Measurements from ENCODE around the gene CAMK2D. TPM values are rescaled to one million over a fixed set of nuclear protein-coding genes. Genes with fewer than 3 reads are reported as not detected.

Gene CAMK2D
- polyA plus RNA-seq, 4 donors, result 60.0 to 89.9 (median 76.3) TPM

- DNase-seq (ENCODE audit: low read depth in 4 of 4, low spot score in 3 of 4), result no peak
Measured at GRCh38 chr4:113540859-113541258, 220.7 kb downstream of the CAMK2D start.

GRCh38 chr4:113539408-113539807 lies 222.1 kb downstream of the CAMK2D start:
- no peak for DNase-seq (ENCODE audit: low read depth in 4 of 4, low spot score in 3 of 4)

DNA sequence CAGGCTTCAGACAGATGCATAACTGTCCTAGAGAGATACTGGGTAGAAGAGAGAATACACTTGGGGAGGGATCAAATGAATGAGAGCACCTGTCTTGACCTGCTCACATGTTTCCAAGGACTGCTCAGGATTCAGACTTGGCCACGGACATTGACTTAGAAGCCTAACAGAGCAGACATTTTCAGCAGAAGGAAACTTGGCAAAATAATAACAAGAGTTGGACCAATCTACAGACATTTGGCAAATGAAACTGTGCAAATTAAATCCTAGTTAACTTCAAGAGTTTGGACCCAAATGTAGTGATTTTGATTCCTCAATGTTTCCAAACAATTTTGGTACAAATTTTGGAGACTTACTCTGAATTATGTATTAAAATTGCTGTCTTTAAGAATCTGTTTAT lies 223.9 kb downstream of the CAMK2D start:
- DNase-seq (ENCODE audit: low read depth in 4 of 4, low spot score in 3 of 4), result no peak

GRCh38 chr4:113537203-113537602 lies 224.3 kb downstream of the CAMK2D start:
- DNase-seq (ENCODE audit: low read depth in 4 of 4, low spot score in 3 of 4), result no peak

GRCh38 chr4:113534711-113535110 lies 226.8 kb downstream of the CAMK2D start:
- no peak for DNase-seq (ENCODE audit: low read depth in 4 of 4, low spot score in 3 of 4)

DNA sequence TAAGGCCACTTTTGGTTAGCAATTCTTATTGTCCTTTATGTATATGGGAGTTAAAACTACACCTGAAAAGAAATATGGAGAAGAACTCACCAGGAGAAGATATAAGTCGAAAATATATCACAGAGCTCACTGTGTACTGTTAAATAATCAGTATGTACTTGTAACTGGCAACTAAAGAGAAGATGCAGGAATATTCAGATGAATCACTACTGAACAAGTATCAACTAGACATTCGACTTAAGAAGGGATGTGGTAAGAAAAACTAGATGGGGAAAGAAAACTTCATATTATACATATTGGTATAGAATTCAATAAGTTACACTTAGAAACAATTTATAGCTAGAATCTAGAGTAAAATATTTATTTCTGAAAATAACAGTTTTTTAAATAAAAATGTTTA lies 230.0 kb downstream of the CAMK2D start:
- DNase-seq (ENCODE audit: low read depth in 4 of 4, low spot score in 3 of 4), result no peak

- no peak for DNase-seq (ENCODE audit: low read depth in 4 of 4, low spot score in 3 of 4)
Measured at GRCh38 chr4:113528395-113528794, 233.1 kb downstream of the CAMK2D start.

GRCh38 chr4:113525521-113525920 lies 236.0 kb downstream of the CAMK2D start:
- DNase-seq (ENCODE audit: low read depth in 4 of 4, low spot score in 3 of 4), result no peak

GRCh38 chr4:113524505-113525186 lies 236.9 kb downstream of the CAMK2D start:
- DNase-seq (ENCODE audit: low read depth in 4 of 4, low spot score in 3 of 4), result no peak

DNA sequence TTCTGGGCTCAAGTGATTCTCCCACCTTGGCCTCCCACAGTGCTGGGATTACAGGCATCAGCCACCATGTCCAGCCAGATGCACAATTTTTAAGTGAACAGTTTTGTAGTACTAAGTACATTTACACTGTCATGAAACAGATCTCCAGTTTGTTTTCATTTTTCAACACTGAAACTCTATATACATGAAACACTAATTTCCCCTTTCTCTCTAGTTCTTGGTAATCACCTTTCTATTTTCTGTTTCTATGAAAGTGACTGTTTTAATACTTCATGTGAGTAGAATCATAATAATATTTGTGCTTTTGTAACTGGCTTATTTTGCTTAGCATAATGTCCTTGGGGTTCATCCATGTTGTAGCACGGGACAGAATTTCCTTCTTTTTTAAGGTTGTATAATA lies 237.4 kb downstream of the CAMK2D start:
- DNase-seq (ENCODE audit: low read depth in 4 of 4, low spot score in 3 of 4), result no peak

DNA sequence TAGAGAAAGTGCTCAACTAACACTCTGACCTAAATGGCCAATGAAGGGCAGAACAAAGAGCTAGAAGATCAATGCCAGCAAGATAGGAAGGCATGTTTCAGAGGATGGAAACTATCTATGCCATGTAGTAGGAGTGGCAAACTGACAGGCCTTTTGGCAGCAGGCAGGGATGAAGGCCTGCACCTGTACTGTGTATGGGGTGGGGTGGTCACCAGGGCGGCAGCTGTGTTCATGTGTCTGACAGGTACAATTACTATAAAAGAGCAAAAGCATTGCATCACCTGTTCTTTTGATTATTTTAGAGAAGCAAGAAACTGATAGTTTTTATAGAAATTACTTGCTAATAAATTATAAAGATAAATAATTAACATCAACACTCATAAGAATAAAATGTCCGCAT lies 239.1 kb downstream of the CAMK2D start:
- no peak for DNase-seq (ENCODE audit: low read depth in 4 of 4, low spot score in 3 of 4)

- no peak for DNase-seq (ENCODE audit: low read depth in 4 of 4, low spot score in 3 of 4)
Measured at GRCh38 chr4:113513382-113513781, 248.2 kb downstream of the CAMK2D start.

DNA sequence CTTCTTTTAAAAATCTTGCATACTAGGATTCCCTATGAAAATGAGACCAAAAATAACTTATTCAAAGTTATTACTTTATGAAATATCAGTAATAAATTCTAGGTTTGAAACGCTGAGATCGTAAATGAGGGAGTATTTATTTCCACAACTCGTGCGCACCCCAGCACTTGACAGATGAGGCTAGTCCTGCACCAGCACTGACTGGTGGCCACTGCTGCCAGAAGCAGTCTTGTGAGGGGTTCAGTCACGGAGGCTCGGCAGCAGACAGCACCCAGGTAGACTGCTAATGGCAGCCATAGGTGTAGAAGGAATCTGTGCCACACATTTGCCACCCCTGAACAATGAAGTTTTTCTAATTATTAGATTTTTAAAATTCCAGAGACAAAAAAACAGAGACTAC lies 248.7 kb downstream of the CAMK2D start:
- no peak for DNase-seq (ENCODE audit: low read depth in 4 of 4, low spot score in 3 of 4)

DNA sequence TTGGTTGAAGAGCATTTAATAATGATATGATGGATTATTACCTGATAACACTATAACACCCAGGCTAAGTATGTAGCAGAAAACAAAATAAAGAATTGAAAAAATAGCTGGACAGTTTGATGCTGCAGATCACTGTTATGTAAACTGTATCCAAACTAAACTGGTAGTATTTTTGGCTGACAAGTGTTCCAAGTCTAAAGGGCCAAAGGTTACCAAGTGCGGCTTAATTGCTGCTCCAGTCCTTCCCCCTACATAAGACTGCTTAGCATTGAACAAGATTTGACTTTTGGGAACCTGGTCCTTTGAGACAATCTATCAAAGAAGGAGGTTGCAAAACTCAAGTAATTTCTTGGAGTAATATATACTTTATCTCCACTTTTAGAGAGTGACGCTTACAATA lies 249.6 kb downstream of the CAMK2D start:
- no peak for DNase-seq (ENCODE audit: low read depth in 4 of 4, low spot score in 3 of 4)

- no peak for DNase-seq (ENCODE audit: low read depth in 4 of 4, low spot score in 3 of 4)
Measured at GRCh38 chr4:113509851-113510250, 251.7 kb downstream of the CAMK2D start.

DNA sequence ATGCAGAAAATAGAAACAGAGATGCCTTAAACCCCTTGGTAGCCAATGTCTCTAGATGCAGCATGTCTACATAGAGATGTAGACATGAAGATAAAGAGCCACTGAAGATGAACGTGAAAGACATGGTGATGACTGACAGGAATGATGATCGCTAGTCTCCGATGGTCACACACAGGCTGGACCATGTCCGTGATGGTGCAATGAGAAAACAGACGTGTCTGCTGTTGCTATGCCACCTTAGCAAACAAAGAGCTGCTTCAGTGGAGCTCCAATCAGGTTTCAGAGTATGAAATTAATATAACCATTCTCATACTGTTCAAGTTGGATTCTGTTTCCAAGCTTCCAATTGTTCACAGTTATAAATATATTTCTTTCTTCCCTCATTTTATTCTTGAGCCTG lies 256.5 kb downstream of the CAMK2D start:
- no peak for DNase-seq (ENCODE audit: low read depth in 4 of 4, low spot score in 3 of 4)

DNA sequence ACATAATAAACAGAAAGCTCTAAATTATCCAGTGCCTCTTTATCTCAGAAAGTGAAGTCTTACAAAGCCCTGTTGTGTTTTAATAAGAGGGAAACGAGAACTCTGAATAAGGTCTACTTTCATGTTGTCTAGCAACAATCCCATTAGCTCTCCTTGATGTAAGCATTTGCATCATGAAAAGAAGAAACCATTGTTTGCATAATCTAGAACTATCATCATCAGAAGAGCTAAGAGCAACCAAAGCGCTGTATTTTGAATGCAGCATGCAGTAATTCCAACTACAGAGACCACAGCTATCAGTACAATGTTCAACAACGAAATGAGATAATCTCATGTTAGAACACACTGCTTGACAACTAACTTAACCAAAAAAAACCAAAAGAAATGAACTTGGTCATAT lies 257.1 kb downstream of the CAMK2D start:
- DNase-seq (ENCODE audit: low read depth in 4 of 4, low spot score in 3 of 4), result no peak

- DNase-seq (ENCODE audit: low read depth in 4 of 4, low spot score in 3 of 4), result no peak
Measured at GRCh38 chr4:113503691-113504090, 257.8 kb downstream of the CAMK2D start.

DNA sequence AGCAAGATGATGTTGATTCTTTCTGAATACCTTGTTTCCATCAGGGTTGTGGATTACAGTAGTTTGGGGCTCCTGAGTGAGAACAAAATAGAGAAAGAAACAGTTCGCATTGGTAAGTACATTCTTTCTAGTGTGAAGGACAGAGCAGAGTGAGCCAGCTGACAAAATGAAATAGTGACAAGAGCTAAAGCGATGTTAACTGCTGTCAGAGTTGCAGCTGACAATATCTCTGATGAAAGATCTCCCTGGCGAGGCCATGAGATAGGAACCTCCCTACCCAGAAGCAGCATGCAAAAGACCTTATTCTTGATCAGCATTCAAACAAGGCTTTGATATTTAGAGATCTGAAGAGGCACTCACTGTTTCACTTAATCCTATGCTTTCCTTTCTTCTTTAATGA lies 258.6 kb downstream of the CAMK2D start:
- DNase-seq (ENCODE audit: low read depth in 4 of 4, low spot score in 3 of 4), result no peak

DNA sequence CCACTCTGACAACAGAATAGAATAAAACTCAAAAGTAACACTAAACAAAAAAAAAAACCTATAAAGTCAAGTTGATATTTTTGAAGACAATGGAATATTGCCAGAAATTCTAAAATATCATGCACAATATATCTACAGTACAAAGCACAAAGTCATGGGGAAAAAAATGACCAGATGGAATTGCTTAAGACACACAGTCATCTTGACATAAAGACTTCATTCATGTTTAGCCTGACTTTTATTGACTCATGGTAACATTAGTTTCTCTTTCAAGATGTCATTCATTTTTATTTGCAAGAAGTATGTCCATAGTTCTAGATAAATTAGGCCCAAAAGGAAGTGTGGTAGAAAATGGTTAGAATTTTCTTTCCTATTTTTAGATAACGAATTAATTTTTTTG lies 259.1 kb downstream of the CAMK2D start:
- no peak for DNase-seq (ENCODE audit: low read depth in 4 of 4, low spot score in 3 of 4)

- no peak for DNase-seq (ENCODE audit: low read depth in 4 of 4, low spot score in 3 of 4)
Measured at GRCh38 chr4:113500424-113500823, 261.1 kb downstream of the CAMK2D start.

DNA sequence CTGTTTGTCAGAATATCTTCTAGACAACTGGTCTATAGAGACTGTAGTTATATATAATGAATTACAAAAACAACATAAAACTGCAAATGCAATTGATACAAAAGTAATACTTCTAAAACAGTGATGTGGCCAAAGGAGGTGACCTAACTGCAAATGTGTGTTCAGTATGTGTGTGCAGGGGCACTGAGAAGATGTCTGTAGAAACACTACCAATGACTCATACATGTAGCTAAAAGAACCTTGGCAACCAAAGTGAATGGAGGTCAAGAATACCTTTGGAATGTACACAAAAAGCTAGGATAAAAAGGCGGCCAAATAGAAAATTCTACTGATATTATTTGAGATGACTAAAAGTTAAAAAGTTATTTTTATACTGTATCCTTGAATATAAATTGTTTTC lies 261.8 kb downstream of the CAMK2D start:
- no peak for DNase-seq (ENCODE audit: low read depth in 4 of 4, low spot score in 3 of 4)

DNA sequence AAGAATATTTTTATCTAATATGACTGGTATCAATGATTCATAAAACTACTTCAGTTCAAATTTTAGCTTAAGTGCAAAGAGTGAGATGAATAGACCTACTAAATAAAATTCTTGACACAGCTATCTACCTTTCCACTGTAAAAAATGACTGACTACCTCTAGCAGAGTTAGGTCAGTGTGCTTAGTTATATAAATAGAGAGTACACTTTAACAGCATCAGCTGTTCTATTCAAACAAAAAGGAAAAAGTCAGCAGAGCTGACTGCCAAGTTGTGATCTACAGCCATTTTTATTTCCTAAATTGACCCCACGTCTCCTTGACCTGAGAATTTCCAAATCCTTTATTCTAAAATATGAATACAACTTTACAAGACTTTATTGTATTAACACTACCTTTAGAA lies 262.4 kb downstream of the CAMK2D start:
- DNase-seq (ENCODE audit: low read depth in 4 of 4, low spot score in 3 of 4), result no peak
